ENCODE results near the gene PLSCR2.
A peak's percentile ranks its signal among the peaks of the same experiment; 100 is the strongest.

The PLSCR2 gene

GRCh38 chr3:146505516-146505915 is 36.2 kb upstream of the PLSCR2 start:
- TF ChIP-seq CTCF (IDR thresholded peaks at IDR 0.05; ENCODE audit: low read depth, low read length, missing control alignments) = no peak
- DNase-seq (ENCODE audit: low read depth) = no peak
- no peak overlapping the region for H3K4me3 ChIP-seq (ENCODE audit: low read depth, low read length)
- in situ Hi-C loops (cut with HindIII; ENCODE audit: low sequenced_read_pairs) = no loop called here

- no peak for DNase-seq (ENCODE audit: low read depth)
- TF ChIP-seq CTCF (IDR thresholded peaks at IDR 0.05; ENCODE audit: low read depth, low read length, missing control alignments) = no peak
- in situ Hi-C loops (cut with HindIII; ENCODE audit: low sequenced_read_pairs) = no loop called here
- no peak overlapping the region for H3K4me3 ChIP-seq (ENCODE audit: low read depth, low read length)
These were observed 35.3 kb upstream of the PLSCR2 start for GRCh38 chr3:146504498-146505197.

- TF ChIP-seq CTCF (IDR thresholded peaks at IDR 0.05; ENCODE audit: low read depth, low read length, missing control alignments) = no peak
- no peak overlapping the region for H3K4me3 ChIP-seq (ENCODE audit: low read depth, low read length)
- in situ Hi-C loops (cut with HindIII; ENCODE audit: low sequenced_read_pairs) = no loop called here
- peak; percentile 86 for DNase-seq (ENCODE audit: low read depth)
These were observed 34.3 kb upstream of the PLSCR2 start for GRCh38 chr3:146503461-146504202.

GRCh38 chr3:146502887-146503460 is 33.6 kb upstream of the PLSCR2 start:
- no peak for TF ChIP-seq CTCF (IDR thresholded peaks at IDR 0.05; ENCODE audit: low read depth, low read length, missing control alignments)
- in situ Hi-C loops (cut with HindIII; ENCODE audit: low sequenced_read_pairs) = no loop called here
- DNase-seq (ENCODE audit: low read depth) = no peak
- no peak overlapping the region for H3K4me3 ChIP-seq (ENCODE audit: low read depth, low read length)

- in situ Hi-C loops (cut with HindIII; ENCODE audit: low sequenced_read_pairs) = no loop called here
- TF ChIP-seq CTCF (IDR thresholded peaks at IDR 0.05; ENCODE audit: low read depth, low read length, missing control alignments) = no peak
- no peak for DNase-seq (ENCODE audit: low read depth)
- no peak overlapping the region for H3K4me3 ChIP-seq (ENCODE audit: low read depth, low read length)
These were observed 32.4 kb upstream of the PLSCR2 start for GRCh38 chr3:146501752-146502151.

GRCh38 chr3:146499701-146500100 is 30.3 kb upstream of the PLSCR2 start:
- H3K4me3 ChIP-seq (ENCODE audit: low read depth, low read length) = no peak overlapping the region
- no peak for DNase-seq (ENCODE audit: low read depth)
- TF ChIP-seq CTCF (IDR thresholded peaks at IDR 0.05; ENCODE audit: low read depth, low read length, missing control alignments) = no peak
- in situ Hi-C loops (cut with HindIII; ENCODE audit: low sequenced_read_pairs) = loop anchor here (5.0 kb wide), 1 partner anchor 43 kb away; the partner anchor contains the start of gene PLSCR1

Measured in astrocyte of the cerebellum (primary cell).